Astrocyte (in vitro differentiated cells and primary cell): ENCODE data around the gene SRSF8.

Experiments used
- CTCF ChIP-seq: IDR thresholded peaks from 2 replicates; pipeline ENCODE4 v1.5.1; 2011; ENCODE audit warnings: low read depth, mild to moderate bottlenecking, inconsistent platforms, low read length, moderate library complexity; ENCODE audit not compliant: insufficient read depth
- EZH2 ChIP-seq: IDR thresholded peaks from 2 replicates; pipeline ENCODE4 v1.6.1; 2012; ENCODE audit warnings: mild to moderate bottlenecking, low read length, inconsistent platforms; ENCODE audit not compliant: insufficient read depth

GRCh38 chr11:95103701-95104100 is 37.0 kb downstream of the SRSF8 start:
- no peak for TF ChIP-seq CTCF
- no peak for TF ChIP-seq EZH2
